HCT116 (cell line): ENCODE measurements around the gene UBR3. TPM values are rescaled to one million over a fixed set of nuclear protein-coding genes. Genes with fewer than 3 reads are reported as not detected.

ENCODE experiments used
- ATAC-seq: fragments of 200-7000 bp; cut with Tn5 transposase; 2 replicates; pipeline ENCODE4 v1.9.1; 2020; ENCODE audit warnings: mild to moderate bottlenecking, moderate library complexity
- BruUV-seq: library from RNA; stranded (reverse); fragments of 400-500 nt; replicated peaks from 2 replicates; lab custom pipeline; 2021; lab: Mats Ljungman, UMichigan
- CTCF ChIA-PET: fragments of 300-600 bp; sonication (Branson Sonifier 250); formaldehyde crosslinking; loops from one replicate; lab custom pipeline; 2021; ENCODE audit warnings: antibody characterized with exemption; lab: Charles Lee
- POLR2A ChIA-PET: fragments of 300-600, 350-600 bp; sonication (Branson Sonifier 250); formaldehyde crosslinking; loops from one replicate; lab custom pipeline; 2021; ENCODE audit warnings: antibody characterized with exemption; lab: Charles Lee
- RAD21 ChIA-PET, 2 experiments: fragments of 300-600 bp; sonication (Branson Sonifier 250); formaldehyde crosslinking; loops; one replicate each; lab custom pipeline; 2023; ENCODE audit warnings: low total read pairs in 2 of 2; ENCODE audit not compliant: uncharacterized antibody in 2 of 2, unreplicated experiment in 2 of 2, low non-redundant PET in 1 of 2; lab: Charles Lee
- DNase-seq: peaks from one replicate; pipeline ENCODE4 v3.0.0-alpha.2; 2010; ENCODE audit warnings: low read depth, low spot score
- H2AFZ ChIP-seq: fragments of 200-600 bp; shearing (Covaris generic), sonication (generic); 2 replicates; pipeline ENCODE4 v1.6.1; 2017; ENCODE audit warnings: low read depth, mixed run types, mixed read lengths, antibody characterized with exemption, low read length; ENCODE audit not compliant: poor library complexity, severe bottlenecking
- H3K27ac ChIP-seq: 2 replicates; pipeline ENCODE4 v1.5.1; 2012; ENCODE audit warnings: low read depth, low read length
- H3K27me3 ChIP-seq: fragments of 200-600 bp; sonication (generic); 2 replicates; pipeline ENCODE4 v1.6.1; 2016; ENCODE audit warnings: mixed run types, low read length, mixed read lengths; ENCODE audit not compliant: insufficient read depth
- H3K36me3 ChIP-seq, 2 experiments: fragments of 200-500 bp in 1 of 2; fragments of 200-600 bp in 1 of 2; sonication (Bioruptor generic) in 1 of 2; sonication (generic) in 1 of 2; 2 replicates each; pipeline versions ENCODE4 v1.5.1 to v1.6.1; 2014 to 2016; ENCODE audit warnings: low read length in 2 of 2, inconsistent platforms in 1 of 2, mixed read lengths in 1 of 2, mixed run types in 1 of 2; ENCODE audit not compliant: insufficient read depth in 2 of 2, control insufficient read depth in 1 of 2
- H3K4me1 ChIP-seq, 2 experiments: fragments of 200-600 bp in 1 of 2; sonication (generic) in 1 of 2; 2 replicates each; pipeline versions ENCODE4 v1.5.1 to v1.6.1; 2012 to 2017; ENCODE audit warnings: low read length in 2 of 2, inconsistent platforms in 1 of 2, mild to moderate bottlenecking in 1 of 2, mixed read lengths in 1 of 2, mixed run types in 1 of 2, moderate library complexity in 1 of 2; ENCODE audit not compliant: insufficient read depth in 2 of 2, control insufficient read depth in 1 of 2
- H3K4me2 ChIP-seq: fragments of 200-600 bp; sonication (generic); 2 replicates; pipeline ENCODE4 v1.6.1; 2017; ENCODE audit warnings: mixed run types, low read length, mixed read lengths
- H3K4me3 ChIP-seq, 2 experiments: fragments of 200-600 bp in 1 of 2; sonication (generic) in 1 of 2; replicated peaks in 1 of 2; 2 replicates each; pipeline ENCODE4 v1.5.1; 2011 to 2016; ENCODE audit warnings: low read length in 2 of 2, control low read depth in 1 of 2, low read depth in 1 of 2, mild to moderate bottlenecking in 1 of 2, mixed read lengths in 1 of 2, mixed run types in 1 of 2
- H3K79me2 ChIP-seq: fragments of 200-600 bp; sonication (generic); 2 replicates; pipeline ENCODE4 v1.6.1; 2017; ENCODE audit warnings: mild to moderate bottlenecking, mixed run types, low read length, moderate library complexity, mixed read lengths; ENCODE audit not compliant: insufficient read depth
- H3K9ac ChIP-seq: fragments of 200-600 bp; sonication (generic); 2 replicates; pipeline ENCODE4 v1.6.1; 2016; ENCODE audit warnings: low read length, mixed read lengths
- H3K9me2 ChIP-seq: fragments of 200-600 bp; sonication (generic), shearing (Covaris generic); 2 replicates; pipeline ENCODE4 v1.6.1; 2017; ENCODE audit warnings: mixed run types, mild to moderate bottlenecking, moderate library complexity; ENCODE audit not compliant: insufficient read depth
- H3K9me3 ChIP-seq, 2 experiments: fragments of 200-500 bp in 1 of 2; fragments of 200-600 bp in 1 of 2; sonication (Bioruptor generic) in 1 of 2; sonication (generic) in 1 of 2; 2 replicates each; pipeline ENCODE4 v1.6.1; 2014 to 2017; ENCODE audit warnings: low read length in 2 of 2, mixed read lengths in 2 of 2, inconsistent platforms in 1 of 2, low read depth in 1 of 2, mild to moderate bottlenecking in 1 of 2, mixed run types in 1 of 2, moderate library complexity in 1 of 2; ENCODE audit not compliant: control insufficient read depth in 1 of 2, insufficient read depth in 1 of 2
- H4K20me1 ChIP-seq: fragments of 200-600 bp; sonication (generic), shearing (Covaris generic); 2 replicates; pipeline ENCODE4 v1.6.1; 2017; ENCODE audit warnings: mixed run types, mild to moderate bottlenecking, moderate library complexity; ENCODE audit not compliant: insufficient read depth
- ATF3 ChIP-seq: IDR thresholded peaks from 2 replicates; pipeline ENCODE4 v1.6.1; 2012
- CBX3 ChIP-seq: IDR thresholded peaks from 2 replicates; pipeline ENCODE4 v1.6.1; 2012; ENCODE audit warnings: low read depth
- CEBPB ChIP-seq: IDR thresholded peaks from 2 replicates; pipeline ENCODE4 v1.6.1; 2012; ENCODE audit warnings: low read depth
- ELF1 ChIP-seq: IDR thresholded peaks from 2 replicates; pipeline ENCODE4 v1.6.1; 2012; ENCODE audit warnings: low read depth, borderline replicate concordance
- EZH2 ChIP-seq: fragments of 200-600 bp; sonication (generic); IDR thresholded peaks from 2 replicates; pipeline ENCODE4 v1.6.1; 2017; ENCODE audit warnings: antibody characterized with exemption, mixed run types
- EZH2phosphoT487 ChIP-seq: fragments of 200-600 bp; IDR thresholded peaks from 2 replicates; pipeline ENCODE4 v1.6.1; 2018; ENCODE audit warnings: antibody characterized with exemption, borderline replicate concordance
- POLR2A ChIP-seq: IDR thresholded peaks from 2 replicates; pipeline ENCODE4 v1.7.0; 2011; ENCODE audit warnings: borderline replicate concordance; ENCODE audit not compliant: insufficient read depth, insufficient read length; ENCODE audit errors: extremely low read depth
- POLR2AphosphoS5 ChIP-seq: IDR thresholded peaks from 2 replicates; pipeline ENCODE4 v1.6.1; 2011; ENCODE audit warnings: mild to moderate bottlenecking, low read depth, low read length, moderate library complexity
- REST ChIP-seq: IDR thresholded peaks from 2 replicates; pipeline ENCODE4 v1.6.1; 2012; ENCODE audit warnings: low read depth
- SP1 ChIP-seq: IDR thresholded peaks from 2 replicates; pipeline ENCODE4 v1.6.1; 2012; ENCODE audit warnings: low read depth
- SRF ChIP-seq: IDR thresholded peaks from 2 replicates; pipeline ENCODE4 v1.6.1; 2012; ENCODE audit warnings: low read depth
- TCF7L2 ChIP-seq: IDR thresholded peaks from 2 replicates; pipeline ENCODE4 v1.7.0; 2011; ENCODE audit warnings: borderline replicate concordance, inconsistent platforms; ENCODE audit not compliant: insufficient read depth, insufficient read length; ENCODE audit errors: extremely low read depth
- YY1 ChIP-seq: IDR thresholded peaks from 2 replicates; pipeline ENCODE4 v1.6.1; 2011; ENCODE audit warnings: low read length, low read depth, moderate library complexity, mild to moderate bottlenecking; ENCODE audit not compliant: insufficient replicate concordance; ENCODE audit errors: extremely low read depth
- ZBTB33 ChIP-seq: IDR thresholded peaks from 2 replicates; pipeline ENCODE4 v1.6.1; 2011; ENCODE audit warnings: mild to moderate bottlenecking, low read length, moderate library complexity; ENCODE audit not compliant: insufficient replicate concordance; ENCODE audit errors: extremely low read depth
- ZFX ChIP-seq: fragments of 450-650 bp; IDR thresholded peaks from 2 replicates; pipeline ENCODE4 v1.6.1; 2017
- ZNF274 ChIP-seq: fragments of 200-500 bp; sonication (Bioruptor generic); IDR thresholded peaks from 2 replicates; pipeline ENCODE4 v1.6.1; 2014; ENCODE audit warnings: mild to moderate bottlenecking, low read depth, low read length, inconsistent platforms
- intact Hi-C: fragments of 100-400 bp; cut with micrococcal nuclease; formaldehyde crosslinking; loops from 2 replicates; pipeline ENCODE4 v1.10.0; 2022
- total RNA-seq: library from RNA; stranded (reverse); gene quantifications from one replicate; pipeline ENCODE4 v1.2.1, GENCODE V29; 2021; ENCODE audit not compliant: unreplicated experiment

UBR3 gene
- total RNA-seq, 1 experiment from 2014 or later, result 29.5 TPM

GRCh38 chr2:170038734-170039133, 211.5 kb downstream of the UBR3 start (continued):
- no peak for TF ChIP-seq ZBTB33
- TF ChIP-seq REST, result no peak
- no peak for TF ChIP-seq POLR2A

GRCh38 chr2:170039401-170040172, 212.3 kb downstream of the UBR3 start:
- Histone ChIP-seq H3K9ac (no peak overlapping the region), H4K20me1 (no peaks in the 10 kb centered on the region), H3K4me1 (no peaks in the 10 kb centered on the region), H2AFZ (no peak overlapping the region), H3K9me2 (no peaks in the 10 kb centered on the region), H3K4me3 (no peak overlapping the region), H3K27ac (no peak overlapping the region), H3K4me2 (no peak overlapping the region), H3K27me3 (no peaks in the 10 kb centered on the region), H3K36me3 (no peaks in the 10 kb centered on the region), H3K9me3 (no peaks in the 10 kb centered on the region), H3K79me2 (no peaks in the 10 kb centered on the region)
- POLR2A ChIA-PET, result no interaction called here
- ATAC-seq (no peak), DNase-seq (no peak)
- intact Hi-C loops, result no loop called here
- CTCF ChIA-PET, result no interaction called here
- RAD21 ChIA-PET, result no interaction called here
- BruUV-seq, result no TSS peak
- no peak for TF ChIP-seq ELF1
- no peak for TF ChIP-seq CEBPB
- no peak for TF ChIP-seq EZH2phosphoT487
- no peak for TF ChIP-seq EZH2
- TF ChIP-seq CBX3, result no peak
- no peak for TF ChIP-seq SRF
- TF ChIP-seq POLR2AphosphoS5, result no peak
- no peak for TF ChIP-seq SP1
- no peak for TF ChIP-seq TCF7L2
- no peak for TF ChIP-seq ATF3
- no peak for TF ChIP-seq ZFX
- TF ChIP-seq ZNF274, result no peak
- no peak for TF ChIP-seq YY1
